LNCaP clone FGC (cell line): Measurements from ENCODE around the gene SASH1.

ENCODE experiments used
- DNase-seq: peaks from one replicate; pipeline ENCODE4 v3.0.0-alpha.2; 2011; ENCODE audit warnings: low read depth
- H3K4me3 ChIP-seq: 2 replicates; pipeline ENCODE4 v1.5.1; 2011; ENCODE audit warnings: mild to moderate bottlenecking, low read depth, low read length, control low read depth
- TF ChIP-seq, protein P1 (sequence below): IDR thresholded peaks from 2 replicates; pipeline ENCODE4 v1.5.1; 2012; ENCODE audit warnings: mild to moderate bottlenecking; ENCODE audit not compliant: control insufficient read depth, insufficient read depth; ENCODE audit errors: extremely low read depth

The SASH1 gene

DNA sequence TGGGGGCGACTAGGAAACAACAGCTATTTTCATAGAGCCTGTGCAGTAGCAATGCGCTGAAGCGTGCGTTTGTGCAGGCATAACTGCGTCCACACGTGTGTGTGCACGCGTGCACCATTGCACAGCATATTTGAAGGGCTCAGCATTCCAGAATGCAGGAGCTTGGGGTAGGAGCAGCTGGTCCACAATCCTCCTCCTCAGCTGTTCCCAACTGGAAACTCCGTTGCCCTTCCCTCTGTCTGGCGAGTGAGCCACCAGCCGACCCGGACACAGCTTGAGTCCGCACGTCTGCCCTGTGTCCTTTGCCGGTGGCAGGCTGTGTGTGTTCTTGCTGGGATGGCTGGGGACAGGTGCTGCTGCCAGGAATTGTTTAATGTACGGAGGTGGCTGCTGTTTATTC, 110.2 kb downstream of the SASH1 start:
- TF ChIP-seq, protein P1, sequence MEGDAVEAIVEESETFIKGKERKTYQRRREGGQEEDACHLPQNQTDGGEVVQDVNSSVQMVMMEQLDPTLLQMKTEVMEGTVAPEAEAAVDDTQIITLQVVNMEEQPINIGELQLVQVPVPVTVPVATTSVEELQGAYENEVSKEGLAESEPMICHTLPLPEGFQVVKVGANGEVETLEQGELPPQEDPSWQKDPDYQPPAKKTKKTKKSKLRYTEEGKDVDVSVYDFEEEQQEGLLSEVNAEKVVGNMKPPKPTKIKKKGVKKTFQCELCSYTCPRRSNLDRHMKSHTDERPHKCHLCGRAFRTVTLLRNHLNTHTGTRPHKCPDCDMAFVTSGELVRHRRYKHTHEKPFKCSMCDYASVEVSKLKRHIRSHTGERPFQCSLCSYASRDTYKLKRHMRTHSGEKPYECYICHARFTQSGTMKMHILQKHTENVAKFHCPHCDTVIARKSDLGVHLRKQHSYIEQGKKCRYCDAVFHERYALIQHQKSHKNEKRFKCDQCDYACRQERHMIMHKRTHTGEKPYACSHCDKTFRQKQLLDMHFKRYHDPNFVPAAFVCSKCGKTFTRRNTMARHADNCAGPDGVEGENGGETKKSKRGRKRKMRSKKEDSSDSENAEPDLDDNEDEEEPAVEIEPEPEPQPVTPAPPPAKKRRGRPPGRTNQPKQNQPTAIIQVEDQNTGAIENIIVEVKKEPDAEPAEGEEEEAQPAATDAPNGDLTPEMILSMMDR = no peak
- H3K4me3 ChIP-seq = no peak overlapping the region
- DNase-seq = no peak

DNA sequence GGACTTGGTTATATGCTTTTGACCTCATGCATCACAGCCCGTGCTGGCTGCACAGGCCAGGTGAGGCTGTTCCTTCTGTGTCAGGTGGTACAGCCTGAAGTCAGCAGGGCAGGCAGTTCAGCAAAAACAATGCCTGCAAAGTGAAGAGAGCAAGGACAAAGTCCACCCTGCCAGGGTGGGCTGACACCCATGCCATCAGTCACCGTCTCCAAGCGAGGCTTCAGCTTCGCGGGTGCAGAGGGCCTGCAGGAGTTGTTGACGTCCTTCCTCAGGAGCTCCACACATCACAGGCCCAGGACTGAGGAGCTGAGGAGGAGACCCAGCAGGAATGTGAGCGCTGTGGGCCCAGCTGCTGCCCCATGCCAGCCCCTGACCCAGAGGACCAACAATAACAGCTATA, 111.3 kb downstream of the SASH1 start:
- TF ChIP-seq, protein P1 = no peak
- DNase-seq = no peak
- H3K4me3 ChIP-seq = no peak overlapping the region

DNA sequence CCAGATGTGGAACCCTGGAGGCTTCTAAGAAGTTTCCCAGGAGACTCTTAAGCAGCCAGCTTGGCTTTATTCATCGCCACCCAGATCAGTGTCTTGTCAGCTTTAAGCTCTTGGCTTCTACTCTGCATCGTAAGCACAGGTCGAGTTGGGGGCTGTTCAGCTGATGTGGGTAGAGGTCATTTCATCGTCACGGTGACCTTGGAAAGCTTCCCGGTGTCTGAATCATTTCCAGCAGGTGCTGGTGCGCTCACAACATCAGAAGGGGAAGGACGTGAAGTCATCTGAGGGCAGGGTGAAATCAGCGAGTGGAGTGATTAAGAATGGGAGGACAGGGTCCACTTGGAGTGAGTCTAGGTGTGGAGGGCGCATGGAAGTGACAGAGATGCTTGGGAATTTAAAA, 112.6 kb downstream of the SASH1 start:
- H3K4me3 ChIP-seq = no peak overlapping the region
- TF ChIP-seq, protein P1 = no peak
- no peak for DNase-seq

DNA sequence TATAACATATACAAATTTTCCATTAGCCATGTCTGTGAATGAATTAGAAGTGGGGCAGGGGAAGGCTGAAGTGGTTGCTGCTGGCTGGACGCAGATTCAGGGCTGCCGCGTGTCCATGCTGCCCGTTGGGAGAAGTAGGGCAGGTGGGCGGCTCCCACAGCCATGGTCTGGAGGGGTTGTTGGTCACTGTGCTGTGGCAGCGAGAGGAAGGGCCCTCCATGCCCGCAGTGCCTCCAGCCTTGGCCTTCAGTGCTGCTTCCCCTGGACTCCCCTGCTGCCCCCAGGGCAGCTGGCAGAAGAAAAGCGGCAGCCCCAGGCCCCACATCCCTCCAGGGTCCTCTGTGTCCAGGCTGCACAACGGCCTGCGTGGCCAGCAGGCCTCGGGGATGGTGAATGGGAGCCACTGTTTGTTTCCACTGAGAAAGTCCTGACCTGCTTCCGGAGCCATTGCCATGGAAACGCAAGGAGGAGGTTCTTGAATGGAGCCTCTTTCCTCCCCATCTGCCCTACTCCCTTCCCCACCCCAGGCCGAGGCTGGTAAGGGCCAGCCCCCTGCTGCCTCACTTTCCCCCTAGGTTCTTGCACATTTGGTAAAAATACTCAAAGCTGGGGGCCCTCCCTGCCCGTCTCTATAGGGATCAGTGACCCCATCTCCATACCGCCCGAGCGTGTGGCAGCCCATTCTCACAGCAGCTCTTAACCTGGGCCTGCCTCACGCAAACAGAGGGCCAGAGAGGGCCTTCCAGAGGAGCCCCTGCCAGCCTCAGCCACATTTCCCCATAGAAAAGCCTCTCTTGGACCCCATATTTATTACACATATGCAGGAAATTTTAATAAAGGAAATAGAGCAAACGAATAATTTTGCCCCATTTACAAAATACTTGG, 113.3 kb downstream of the SASH1 start:
- H3K4me3 ChIP-seq = no peak overlapping the region
- DNase-seq = no peak
- TF ChIP-seq, protein P1 = no peak

DNA sequence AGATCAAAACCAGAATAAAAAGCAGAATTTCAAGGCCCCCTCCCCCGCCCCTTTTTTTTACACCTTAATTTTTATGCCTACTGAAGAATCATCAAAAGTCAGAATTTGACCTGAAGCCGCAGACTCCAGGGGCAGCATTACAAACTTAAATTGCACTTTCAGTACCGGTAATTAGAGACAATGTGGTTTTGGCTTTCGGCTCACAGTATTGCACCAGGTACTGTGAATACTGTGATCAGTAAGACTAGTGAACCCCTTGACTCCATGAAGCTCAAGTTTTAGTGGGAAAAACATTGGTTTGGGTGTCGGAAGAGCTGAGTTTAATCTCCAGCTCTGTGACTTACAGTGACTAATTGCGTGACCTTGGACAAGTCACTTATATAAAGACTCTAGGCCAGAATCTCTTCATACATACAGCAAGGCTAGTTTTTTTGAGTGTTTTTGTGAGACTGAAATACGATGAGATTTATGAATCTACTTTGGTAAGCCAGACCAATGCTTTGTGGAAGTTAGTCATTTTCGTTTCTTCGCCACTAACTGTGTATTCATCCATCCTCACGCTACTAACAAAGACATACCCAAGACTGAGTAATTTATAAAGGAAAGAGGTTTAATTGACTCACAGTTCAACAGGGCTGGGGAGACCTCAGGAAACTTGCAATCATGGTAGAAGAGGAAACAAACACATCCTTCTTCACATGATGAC, 114.7 kb downstream of the SASH1 start:
- H3K4me3 ChIP-seq = no peak overlapping the region
- no peak for DNase-seq
- TF ChIP-seq, protein P1 = no peak

DNA sequence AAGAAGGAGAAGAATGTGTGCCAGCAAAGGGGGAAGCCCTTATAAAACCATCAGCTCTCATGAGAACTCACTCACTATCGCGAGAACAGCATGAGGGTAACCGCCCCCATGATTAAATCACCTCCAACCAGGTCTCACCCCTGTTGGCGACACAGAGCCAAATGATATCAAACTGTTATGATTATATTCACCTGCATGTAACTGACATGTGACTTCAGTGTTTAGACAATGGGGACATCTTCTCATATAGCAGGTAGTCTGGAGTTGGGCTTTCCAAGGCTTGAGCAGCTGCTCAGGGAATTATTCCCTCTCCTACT, 115.2 kb downstream of the SASH1 start:
- no peak overlapping the region for H3K4me3 ChIP-seq
- DNase-seq = no peak
- TF ChIP-seq, protein P1 = no peak
